ENCODE measurements around the gene UCMA.

The UCMA gene

DNA sequence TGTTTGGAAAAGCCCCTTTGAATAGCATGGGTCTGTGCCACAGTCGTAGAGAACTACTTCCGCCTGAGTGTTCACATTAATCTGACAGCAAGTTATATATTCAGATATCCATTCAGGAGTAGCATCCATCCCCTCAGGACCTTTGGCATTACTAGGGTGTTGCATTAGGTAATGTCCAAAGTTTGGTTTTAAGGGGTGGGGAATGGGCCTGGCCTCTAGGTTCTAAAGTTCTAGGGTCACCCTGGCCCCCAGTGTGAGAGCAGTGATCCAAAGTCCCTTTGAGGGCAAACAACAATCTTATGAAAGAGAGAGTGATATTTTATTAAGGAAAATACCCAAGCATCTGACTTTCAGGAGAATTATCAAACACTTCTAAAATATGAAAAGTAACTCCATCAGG lies 60.6 kb downstream of the UCMA start:
- H3K4me3 ChIP-seq = no peak overlapping the region
- no peak for DNase-seq (ENCODE audit: low read depth, low spot score)
- TF ChIP-seq POLR2AphosphoS5 (IDR thresholded peaks at IDR 0.05; ENCODE audit: borderline replicate concordance, low read depth, low read length) = no peak
- no peak for TF ChIP-seq EZH2 (IDR thresholded peaks at IDR 0.05)
- no peak for TF ChIP-seq FOXP2 (optimal IDR thresholded peaks at IDR 0.05; ENCODE audit: control extremely low read depth, extremely low read length, insufficient read depth)
- no peaks in the 10 kb centered on the region for H3K9me3 ChIP-seq (ENCODE audit: low read depth, low read length)
- H3K9ac ChIP-seq (ENCODE audit: insufficient read length) = no peak overlapping the region
- H3K36me3 ChIP-seq (ENCODE audit: insufficient read depth, low read length) = peaks cover 19% of the 10 kb centered on the region; the same call in 1 of the 2 replicates
- H3K27ac ChIP-seq = no peak overlapping the region
